Measurements from ENCODE around the gene MEIS1. TPM values are rescaled to one million over a fixed set of nuclear protein-coding genes. Genes with fewer than 3 reads are reported as not detected.

Gene MEIS1
- total RNA-seq, 2 donors from 2014 or later: 15.4 to 23.7 TPM

DNA sequence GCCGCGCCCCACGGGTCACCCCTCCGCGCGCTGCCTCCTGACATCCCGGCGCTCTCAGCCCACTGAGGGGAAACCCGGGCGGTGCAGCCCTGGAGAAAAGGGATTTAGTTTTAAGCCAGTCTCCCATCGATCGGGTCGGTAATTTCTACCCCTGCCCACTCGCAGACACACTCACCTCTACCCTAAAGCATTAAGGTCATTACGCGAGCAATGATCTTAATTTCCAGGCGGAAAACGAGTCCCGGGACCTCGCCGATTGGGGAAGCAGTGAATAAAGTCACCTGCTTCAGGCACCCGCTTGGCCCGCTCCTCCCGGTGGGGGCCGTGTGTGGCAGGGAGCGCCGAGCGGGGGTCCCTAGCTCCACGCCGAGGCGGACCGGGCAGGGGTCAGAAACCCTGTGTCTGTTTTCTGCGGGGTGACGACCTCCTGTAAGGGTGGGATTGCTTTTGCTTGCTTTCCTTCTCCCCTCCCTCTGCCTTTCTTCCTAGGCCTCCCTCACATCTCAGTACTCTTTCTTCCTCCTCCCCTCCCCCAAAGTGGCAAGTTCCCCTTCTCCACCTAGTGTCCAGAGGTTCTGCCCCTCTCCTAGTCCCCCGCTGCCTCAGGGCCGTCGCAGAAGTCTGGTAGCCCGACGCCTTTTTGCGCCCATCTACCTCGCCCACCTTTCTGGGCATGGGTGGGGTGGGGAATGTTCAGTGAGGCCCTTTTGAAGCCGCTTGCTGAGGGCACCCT lies 142.6 kb downstream of the MEIS1 start:
- Histone ChIP-seq H3K9me3 (no peaks in the 10 kb centered on the region), H3K4me1 (replicated peaks) (peaks cover 7% of the 10 kb centered on the region), H3K4me3 (peak overlapping the region; percentile 36 to 39), H3K36me3 (no peaks in the 10 kb centered on the region), H3K27me3 (replicated peaks; ENCODE audit: insufficient read depth) (peaks cover 21% of the 10 kb centered on the region), H3K27ac (peak overlapping the region; percentile 79 to 89)
- intact Hi-C loops (cut with DNase I): loop anchor here (2.0 to 10.0 kb wide), 7 partner anchors 143 to 1265 kb away; partner anchors contain the start of gene MEIS1
- WGBS: 18% methylated on average over 42 of the region's 42 CpGs
- no peak for DNase-seq (ENCODE audit: low spot score)
- no peak for TF ChIP-seq POLR2A (IDR thresholded peaks at IDR 0.05)
- no peak for TF ChIP-seq POLR2AphosphoS5 (IDR thresholded peaks at IDR 0.05)
- TF ChIP-seq, protein P1, sequence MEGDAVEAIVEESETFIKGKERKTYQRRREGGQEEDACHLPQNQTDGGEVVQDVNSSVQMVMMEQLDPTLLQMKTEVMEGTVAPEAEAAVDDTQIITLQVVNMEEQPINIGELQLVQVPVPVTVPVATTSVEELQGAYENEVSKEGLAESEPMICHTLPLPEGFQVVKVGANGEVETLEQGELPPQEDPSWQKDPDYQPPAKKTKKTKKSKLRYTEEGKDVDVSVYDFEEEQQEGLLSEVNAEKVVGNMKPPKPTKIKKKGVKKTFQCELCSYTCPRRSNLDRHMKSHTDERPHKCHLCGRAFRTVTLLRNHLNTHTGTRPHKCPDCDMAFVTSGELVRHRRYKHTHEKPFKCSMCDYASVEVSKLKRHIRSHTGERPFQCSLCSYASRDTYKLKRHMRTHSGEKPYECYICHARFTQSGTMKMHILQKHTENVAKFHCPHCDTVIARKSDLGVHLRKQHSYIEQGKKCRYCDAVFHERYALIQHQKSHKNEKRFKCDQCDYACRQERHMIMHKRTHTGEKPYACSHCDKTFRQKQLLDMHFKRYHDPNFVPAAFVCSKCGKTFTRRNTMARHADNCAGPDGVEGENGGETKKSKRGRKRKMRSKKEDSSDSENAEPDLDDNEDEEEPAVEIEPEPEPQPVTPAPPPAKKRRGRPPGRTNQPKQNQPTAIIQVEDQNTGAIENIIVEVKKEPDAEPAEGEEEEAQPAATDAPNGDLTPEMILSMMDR (IDR thresholded peaks at IDR 0.05): peak in 1 of 4 experiments; percentile 16

DNA sequence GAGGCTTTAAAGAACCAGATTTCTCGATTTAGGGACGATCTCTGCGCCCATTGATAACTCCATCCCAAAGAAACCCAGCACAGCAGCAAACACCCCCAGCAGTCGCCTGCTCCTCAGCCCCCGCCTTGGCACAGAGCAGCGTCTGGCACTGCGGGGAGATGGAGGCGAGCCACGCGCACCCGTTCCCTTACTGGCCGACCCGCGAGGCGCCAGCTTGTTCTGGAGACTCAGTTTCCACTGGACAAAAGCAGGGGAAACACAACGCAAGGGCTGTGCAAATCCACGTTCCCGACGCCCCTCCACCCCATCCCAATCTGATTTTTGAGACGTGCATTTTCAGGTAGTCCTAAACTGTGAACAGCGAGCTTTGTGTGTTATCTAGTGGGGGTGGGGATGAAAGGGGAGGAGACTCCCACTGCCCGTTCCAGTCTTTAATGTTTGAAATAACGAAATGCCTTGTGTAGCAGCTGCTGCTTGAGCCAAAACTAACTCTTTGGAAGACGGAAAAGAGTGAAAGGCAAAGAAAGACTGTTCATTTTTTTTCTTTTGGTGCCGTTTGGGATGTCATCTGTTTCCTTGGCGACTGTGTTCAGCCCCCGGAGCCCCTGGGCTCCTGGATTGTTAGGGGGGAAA lies 143.2 kb downstream of the MEIS1 start:
- no peaks in the 10 kb centered on the region for H3K9me3 ChIP-seq
- TF ChIP-seq POLR2AphosphoS5 (IDR thresholded peaks at IDR 0.05): peak; percentile 11
- no peak for TF ChIP-seq POLR2A (IDR thresholded peaks at IDR 0.05)
- TF ChIP-seq, protein P1 (IDR thresholded peaks at IDR 0.05): no peak
- peak overlapping the region; percentile 79 to 89 for H3K27ac ChIP-seq
- peaks cover 23% of the 10 kb centered on the region for H3K27me3 ChIP-seq (replicated peaks; ENCODE audit: insufficient read depth)
- peak overlapping the region in 1 of 2 donors; percentile 36 for H3K4me3 ChIP-seq
- no peaks in the 10 kb centered on the region for H3K36me3 ChIP-seq
- WGBS: 28% methylated on average over 27 of the region's 27 CpGs
- peaks cover 7% of the 10 kb centered on the region for H3K4me1 ChIP-seq (replicated peaks)
- no peak for DNase-seq (ENCODE audit: low spot score)
- intact Hi-C loops (cut with DNase I): loop anchor here (5.0 to 10.0 kb wide), 6 partner anchors 277 to 1264 kb away; no protein-coding TSS in a partner anchor

- intact Hi-C loops (cut with DNase I): loop anchor here (5.0 to 10.0 kb wide), 6 partner anchors 276 to 1264 kb away; no protein-coding TSS in a partner anchor
- peaks cover 7% of the 10 kb centered on the region for H3K4me1 ChIP-seq (replicated peaks)
Measured at GRCh38 chr2:66578687-66579106, 143.8 kb downstream of the MEIS1 start.

DNA sequence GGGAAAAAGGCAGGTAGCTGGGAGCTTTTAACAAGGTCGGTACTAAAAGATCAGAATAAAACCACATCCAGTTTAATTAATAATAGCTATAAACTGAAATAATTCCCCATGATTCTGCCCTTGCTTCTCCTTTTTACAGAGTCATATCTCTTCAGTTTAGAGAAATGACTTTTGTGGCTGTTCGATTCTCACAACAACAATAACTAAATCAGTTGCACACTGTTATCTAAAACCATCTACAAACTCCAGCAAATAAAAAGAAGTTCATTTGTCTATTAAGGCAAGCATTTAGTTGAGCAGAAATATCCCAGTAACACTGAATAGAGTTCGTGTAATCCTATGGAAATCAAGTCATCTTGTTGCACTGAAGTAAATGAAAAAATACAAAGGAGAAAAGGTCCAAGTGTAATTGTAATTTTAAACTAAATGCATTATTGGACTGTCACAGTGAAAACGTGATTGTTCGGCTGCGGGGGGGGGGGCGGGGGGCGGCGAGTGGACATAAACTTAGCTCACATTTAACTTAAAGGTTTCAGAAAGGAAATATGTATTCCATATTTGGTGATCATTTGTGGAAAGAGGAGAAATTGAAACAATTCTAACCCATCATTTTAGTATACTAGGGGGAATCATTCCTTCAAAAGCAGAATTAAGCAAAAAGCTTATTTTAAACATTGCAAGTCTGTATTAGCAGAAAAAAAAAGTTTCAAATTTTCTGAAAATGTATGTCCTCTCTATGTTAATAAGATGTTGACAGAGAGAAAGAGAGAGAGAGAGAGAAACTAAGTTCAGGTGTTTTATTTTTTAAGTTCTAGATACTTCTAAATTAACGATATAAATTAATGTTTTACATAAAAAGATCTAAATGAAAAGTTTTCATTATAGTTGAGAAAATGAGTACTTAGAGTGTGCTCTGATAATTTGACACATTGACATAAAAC lies 144.5 kb downstream of the MEIS1 start:
- H3K27me3 ChIP-seq (replicated peaks; ENCODE audit: insufficient read depth): peaks cover 25% of the 10 kb centered on the region
- 47% methylated on average over 10 of the region's 10 CpGs for WGBS
- TF ChIP-seq POLR2AphosphoS5 (IDR thresholded peaks at IDR 0.05) (no peak), POLR2A (IDR thresholded peaks at IDR 0.05) (no peak)
- TF ChIP-seq, protein P1 (IDR thresholded peaks at IDR 0.05): no peak

More at GRCh38 chr2:66578687-66579106, 143.8 kb downstream of the MEIS1 start:
- TF ChIP-seq, protein P1 (IDR thresholded peaks at IDR 0.05): no peak
- TF ChIP-seq POLR2AphosphoS5 (IDR thresholded peaks at IDR 0.05) (no peak), POLR2A (IDR thresholded peaks at IDR 0.05) (no peak)
- Histone ChIP-seq H3K9me3 (no peaks in the 10 kb centered on the region), H3K27me3 (replicated peaks; ENCODE audit: insufficient read depth) (peaks cover 25% of the 10 kb centered on the region), H3K27ac (peak overlapping the region; percentile 79 to 89), H3K4me3 (no peak overlapping the region), H3K36me3 (no peaks in the 10 kb centered on the region)
- no peak for DNase-seq (ENCODE audit: low spot score)
- WGBS: 44% methylated on average over 10 of the region's 10 CpGs

More for the DNA sequence above, 144.5 kb downstream of the MEIS1 start:
- Histone ChIP-seq H3K4me1 (replicated peaks) (peaks cover 7% of the 10 kb centered on the region), H3K36me3 (no peaks in the 10 kb centered on the region), H3K27ac (peak overlapping the region; percentile 79 to 89), H3K9me3 (no peaks in the 10 kb centered on the region), H3K4me3 (no peak overlapping the region)
- intact Hi-C loops (cut with DNase I): loop anchor here (5.0 to 10.0 kb wide), 8 partner anchors 275 to 1263 kb away; no protein-coding TSS in a partner anchor
- no peak for DNase-seq (ENCODE audit: low spot score)
